SU-DHL-6 (cell line): ENCODE results near the gene MYO15A.

Experiments used
- H2AFZ ChIP-seq: fragments of 200-600 bp; sonication (generic); 2 replicates; pipeline ENCODE4 v1.6.1; 2014; ENCODE audit warnings: low read depth, mild to moderate bottlenecking, moderate library complexity, mixed read lengths, antibody characterized with exemption, low read length; ENCODE audit not compliant: severe bottlenecking
- H3F3A ChIP-seq: fragments of 200-600 bp; shearing (Covaris generic); 2 replicates; pipeline ENCODE4 v1.6.0; 2016; ENCODE audit warnings: antibody characterized with exemption, mild to moderate bottlenecking; ENCODE audit not compliant: insufficient read depth
- H3K27ac ChIP-seq: fragments of 200-600 bp; sonication (generic); 2 replicates; pipeline ENCODE4 v1.5.1; 2016; ENCODE audit warnings: low read depth, mild to moderate bottlenecking, low read length, moderate library complexity, mixed read lengths
- H3K27me3 ChIP-seq: fragments of 200-600 bp; sonication (generic), shearing (Covaris generic); 2 replicates; pipeline ENCODE4 v1.6.0; 2014; ENCODE audit warnings: mild to moderate bottlenecking, low read length
- H3K36me3 ChIP-seq: fragments of 200-600 bp; sonication (generic); 2 replicates; pipeline ENCODE4 v1.6.1; 2014; ENCODE audit warnings: mild to moderate bottlenecking, low read length, mixed read lengths
- H3K4me2 ChIP-seq: fragments of 300-600, 200-600 bp; shearing (Covaris generic), sonication (generic); 2 replicates; pipeline ENCODE4 v1.6.0; 2014; ENCODE audit warnings: low read length, low read depth, mild to moderate bottlenecking; ENCODE audit not compliant: poor library complexity, severe bottlenecking
- H3K4me3 ChIP-seq: fragments of 200-600 bp; sonication (generic); 2 replicates; pipeline ENCODE4 v1.5.1; 2014; ENCODE audit warnings: antibody characterized with exemption, low read length, mild to moderate bottlenecking, mixed read lengths; ENCODE audit not compliant: insufficient read depth, poor library complexity, severe bottlenecking
- H3K79me2 ChIP-seq: fragments of 200-600 bp; sonication (generic); 2 replicates; pipeline ENCODE4 v1.6.1; 2014; ENCODE audit warnings: mild to moderate bottlenecking, low read length, moderate library complexity; ENCODE audit not compliant: insufficient read depth
- H3K9ac ChIP-seq: fragments of 200-600 bp; sonication (generic); 2 replicates; pipeline ENCODE4 v1.7.0; 2014; ENCODE audit warnings: mild to moderate bottlenecking, low read length
- H3K9me2 ChIP-seq: fragments of 200-600 bp; sonication (generic); replicated peaks from 2 replicates; pipeline ENCODE4 v1.6.1; 2014; ENCODE audit warnings: low read length; ENCODE audit not compliant: insufficient read depth
- H3K9me3 ChIP-seq: fragments of 200-600 bp; sonication (generic); 2 replicates; pipeline ENCODE4 v1.6.1; 2014; ENCODE audit warnings: low read length, mixed read lengths; ENCODE audit not compliant: insufficient read depth
- H4K20me1 ChIP-seq: fragments of 200-600 bp; sonication (generic); 2 replicates; pipeline ENCODE4 v1.6.1; 2014; ENCODE audit warnings: low read depth, mild to moderate bottlenecking, antibody characterized with exemption, low read length, moderate library complexity, mixed read lengths
- EZH2phosphoT487 ChIP-seq: fragments of 200-600 bp; sonication (generic), shearing (Covaris generic); conservative IDR thresholded peaks from 2 replicates; pipeline ENCODE4 v1.6.1; 2018; ENCODE audit warnings: mild to moderate bottlenecking, antibody characterized with exemption, low read length, moderate library complexity, mixed read lengths
- TF ChIP-seq, protein P1 (sequence below): fragments of 200-600 bp; sonication (generic); IDR thresholded peaks from one replicate; pipeline ENCODE4 v1.5.1; 2017; ENCODE audit warnings: antibody characterized with exemption, mild to moderate bottlenecking, low read length, moderate library complexity; ENCODE audit not compliant: insufficient read depth, poor library complexity, severe bottlenecking

Gene MYO15A

GRCh38 chr17:18110636-18111145 is 2.1 kb downstream of the MYO15A start:
- Histone ChIP-seq H3K9ac (no peak overlapping the region), H3K9me3 (no peaks in the 10 kb centered on the region), H3K79me2 (no peaks in the 10 kb centered on the region), H3K27me3 (no peaks in the 10 kb centered on the region), H3K36me3 (no peaks in the 10 kb centered on the region), H3F3A (no peaks in the 10 kb centered on the region), H3K4me2 (no peak overlapping the region), H3K27ac (no peak overlapping the region), H3K4me3 (no peak overlapping the region), H3K9me2 (no peaks in the 10 kb centered on the region), H2AFZ (no peak overlapping the region), H4K20me1 (no peaks in the 10 kb centered on the region)
- no peak for TF ChIP-seq EZH2phosphoT487
- TF ChIP-seq, protein P1, sequence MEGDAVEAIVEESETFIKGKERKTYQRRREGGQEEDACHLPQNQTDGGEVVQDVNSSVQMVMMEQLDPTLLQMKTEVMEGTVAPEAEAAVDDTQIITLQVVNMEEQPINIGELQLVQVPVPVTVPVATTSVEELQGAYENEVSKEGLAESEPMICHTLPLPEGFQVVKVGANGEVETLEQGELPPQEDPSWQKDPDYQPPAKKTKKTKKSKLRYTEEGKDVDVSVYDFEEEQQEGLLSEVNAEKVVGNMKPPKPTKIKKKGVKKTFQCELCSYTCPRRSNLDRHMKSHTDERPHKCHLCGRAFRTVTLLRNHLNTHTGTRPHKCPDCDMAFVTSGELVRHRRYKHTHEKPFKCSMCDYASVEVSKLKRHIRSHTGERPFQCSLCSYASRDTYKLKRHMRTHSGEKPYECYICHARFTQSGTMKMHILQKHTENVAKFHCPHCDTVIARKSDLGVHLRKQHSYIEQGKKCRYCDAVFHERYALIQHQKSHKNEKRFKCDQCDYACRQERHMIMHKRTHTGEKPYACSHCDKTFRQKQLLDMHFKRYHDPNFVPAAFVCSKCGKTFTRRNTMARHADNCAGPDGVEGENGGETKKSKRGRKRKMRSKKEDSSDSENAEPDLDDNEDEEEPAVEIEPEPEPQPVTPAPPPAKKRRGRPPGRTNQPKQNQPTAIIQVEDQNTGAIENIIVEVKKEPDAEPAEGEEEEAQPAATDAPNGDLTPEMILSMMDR = no peak

DNA sequence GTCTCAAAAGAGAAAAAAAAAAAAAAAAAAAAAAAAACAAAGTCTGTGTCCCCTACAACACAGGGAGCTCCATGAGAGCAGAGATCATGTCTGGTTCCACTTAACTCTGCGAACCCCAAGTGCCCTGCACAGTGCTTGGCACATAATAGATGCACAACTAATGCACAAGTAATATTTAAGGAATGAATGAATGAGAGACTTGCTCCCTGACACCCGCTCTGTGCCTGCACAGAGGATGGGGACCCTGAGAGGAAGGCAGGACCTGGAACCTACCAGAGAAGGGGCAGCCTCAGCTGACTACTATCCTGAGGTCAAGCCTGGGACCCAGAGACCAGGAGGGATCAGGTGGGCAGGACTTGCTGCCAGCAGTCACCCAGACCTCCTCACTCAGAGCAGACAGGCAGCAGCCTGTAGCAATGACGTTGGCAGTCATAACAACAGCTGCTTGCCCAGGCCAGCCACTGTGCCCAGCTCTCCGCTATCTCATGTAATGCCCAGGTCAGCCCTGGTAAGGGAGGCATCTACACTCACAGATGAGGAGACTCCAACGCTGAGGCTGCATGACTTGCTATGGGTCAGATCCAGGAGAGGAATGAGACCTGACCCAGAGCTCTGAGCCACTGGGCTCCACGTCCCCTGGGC is 2.9 kb downstream of the MYO15A start:
- no peak overlapping the region for H3K27ac ChIP-seq
- no peak for TF ChIP-seq EZH2phosphoT487
- TF ChIP-seq, protein P1 = no peak
- no peaks in the 10 kb centered on the region for H3K79me2 ChIP-seq
- no peaks in the 10 kb centered on the region for H3K27me3 ChIP-seq
- H3K9me2 ChIP-seq = no peaks in the 10 kb centered on the region
- H3K36me3 ChIP-seq = no peaks in the 10 kb centered on the region
- no peak overlapping the region for H3K4me3 ChIP-seq
- no peaks in the 10 kb centered on the region for H3K9me3 ChIP-seq
- H2AFZ ChIP-seq = no peak overlapping the region
- no peaks in the 10 kb centered on the region for H3F3A ChIP-seq
- H3K4me2 ChIP-seq = no peak overlapping the region
- no peak overlapping the region for H3K9ac ChIP-seq
- no peaks in the 10 kb centered on the region for H4K20me1 ChIP-seq

DNA sequence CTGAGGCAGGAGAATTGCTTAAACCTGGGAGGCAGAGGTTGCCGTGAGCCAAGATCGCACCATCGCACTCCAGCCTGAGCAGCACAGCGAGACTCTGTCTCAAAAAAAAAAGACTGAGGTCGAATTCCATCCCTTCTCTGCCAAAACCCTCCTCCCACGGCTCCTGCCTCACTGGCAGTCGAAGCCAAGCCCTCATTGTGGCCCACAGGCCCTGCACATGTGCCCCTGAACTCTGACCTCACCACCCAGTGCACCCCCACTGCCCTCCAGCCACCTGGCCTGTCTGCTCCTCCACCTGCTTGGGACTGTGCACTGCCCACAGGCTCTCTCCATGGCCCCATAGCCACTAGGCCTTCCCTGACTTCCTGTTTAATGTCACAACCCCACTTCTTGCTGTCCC is 7.0 kb downstream of the MYO15A start:
- no peaks in the 10 kb centered on the region for H3K9me3 ChIP-seq
- H3K9me2 ChIP-seq = no peaks in the 10 kb centered on the region
- H3K4me2 ChIP-seq = no peak overlapping the region
- H3K27me3 ChIP-seq = no peaks in the 10 kb centered on the region
- H3K4me3 ChIP-seq = no peak overlapping the region
- H3K27ac ChIP-seq = no peak overlapping the region
- no peak overlapping the region for H2AFZ ChIP-seq
- H3K36me3 ChIP-seq = no peaks in the 10 kb centered on the region
- no peaks in the 10 kb centered on the region for H4K20me1 ChIP-seq
- no peak overlapping the region for H3K9ac ChIP-seq
- TF ChIP-seq, protein P1 = no peak
- TF ChIP-seq EZH2phosphoT487 = no peak
- no peaks in the 10 kb centered on the region for H3F3A ChIP-seq
- H3K79me2 ChIP-seq = no peaks in the 10 kb centered on the region
